ENCODE measurements around the gene ZNF580. TPM values are rescaled to one million over a fixed set of nuclear protein-coding genes. Genes with fewer than 3 reads are reported as not detected.

ZNF580 gene
- total and polyA plus RNA-seq, 3 donors from 2014 or later: 21.7 to 38.0 (median 37.6) TPM

- peak overlapping the region; percentile 53 to 94 for H3K27ac ChIP-seq
- H3K9me3 ChIP-seq: no peaks in the 10 kb centered on the region
- WGBS, 2 donors: 0% methylated on average over 14 to 16 of the region's 43 CpGs
- DNase-seq: peak; percentile 97
- no peaks in the 10 kb centered on the region for H3K36me3 ChIP-seq (ENCODE audit: low read depth, missing control alignments)
- TF ChIP-seq CTCF (IDR thresholded peaks at IDR 0.05): peak in 1 of 3 experiments; percentile 14
- no peak for TF ChIP-seq POLR2A (IDR thresholded peaks at IDR 0.05)
- no peaks in the 10 kb centered on the region for H3K27me3 ChIP-seq
- H3K4me1 ChIP-seq: peaks cover 16% of the 10 kb centered on the region
- peak overlapping the region; percentile 91 for H3K4me3 ChIP-seq
- intact Hi-C loops (cut with DNase I; ENCODE audit: low total_unique reads): loop anchor here (10.0 kb wide), 1 partner anchor 90 kb away; no protein-coding TSS in a partner anchor
Measured at GRCh38 chr19:55605207-55605636, 35.6 kb upstream of the ZNF580 start.

DNA sequence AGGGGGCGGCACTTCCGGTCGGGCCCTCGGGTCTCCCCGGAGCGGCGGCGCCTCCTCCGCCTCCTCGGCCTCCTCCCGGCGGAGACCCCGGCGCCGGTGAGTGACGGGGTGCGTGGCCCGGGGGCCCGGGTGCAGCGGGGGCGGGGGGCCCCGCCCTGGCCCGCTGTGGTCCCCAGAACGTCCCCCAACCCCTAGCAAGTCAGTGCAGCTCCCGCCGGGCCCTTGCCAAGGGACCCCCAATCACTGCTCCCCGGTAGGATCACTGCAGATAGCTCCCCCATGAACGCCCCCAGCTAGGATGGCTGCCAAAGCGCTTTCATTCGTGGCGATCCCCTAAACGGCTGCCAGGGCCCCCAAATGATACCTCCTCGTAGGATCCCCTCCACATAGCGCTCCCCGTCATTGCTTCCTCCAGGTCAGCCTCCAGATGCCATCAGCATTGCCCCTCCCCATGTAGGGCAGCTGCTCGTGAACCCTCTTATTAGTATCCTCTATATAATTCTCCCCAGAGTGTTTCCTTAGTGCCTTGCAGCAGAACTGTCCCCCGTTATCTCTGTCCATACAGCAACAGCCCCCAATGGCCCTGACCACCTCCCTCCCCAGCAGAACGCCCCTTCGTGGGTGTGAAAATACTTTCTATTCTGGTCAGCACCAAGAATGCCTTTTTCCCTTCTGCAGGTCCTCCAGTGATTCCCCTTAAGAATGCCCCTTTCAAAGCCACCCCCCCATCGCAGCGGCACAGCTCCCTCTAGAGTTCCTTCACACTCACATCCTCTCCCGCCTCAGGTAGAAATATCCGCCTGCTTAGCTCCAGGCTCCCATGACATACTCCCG lies 34.9 kb upstream of the ZNF580 start, which contains the start of gene ZNF865:
ZNF865 (plus strand) TSS at position 11 of the 834 bp plus-strand sequence. CDS start 7,972 bp downstream, outside the sequence.
- intact Hi-C loops (cut with DNase I; ENCODE audit: low total_unique reads): loop anchor here (10.0 kb wide), 1 partner anchor 91 kb away; no protein-coding TSS in a partner anchor
- H3K27me3 ChIP-seq: no peaks in the 10 kb centered on the region
- H3K4me1 ChIP-seq: peaks cover 13% of the 10 kb centered on the region
- H3K9me3 ChIP-seq: no peaks in the 10 kb centered on the region
- WGBS, 2 donors: 1 to 3% methylated on average over 19 to 20 of the region's 44 CpGs
- peak within 1 kb of the TSS; percentile 91 for H3K4me3 ChIP-seq
- no peak for TF ChIP-seq POLR2A (IDR thresholded peaks at IDR 0.05)
- peak; percentile 29 to 66 (median 49) for TF ChIP-seq CTCF (IDR thresholded peaks at IDR 0.05)
- DNase-seq: peak; percentile 81
- no peaks in the 10 kb centered on the region for H3K36me3 ChIP-seq (ENCODE audit: low read depth, missing control alignments)
- peak within 1 kb of the TSS; percentile 53 to 94 for H3K27ac ChIP-seq

DNA sequence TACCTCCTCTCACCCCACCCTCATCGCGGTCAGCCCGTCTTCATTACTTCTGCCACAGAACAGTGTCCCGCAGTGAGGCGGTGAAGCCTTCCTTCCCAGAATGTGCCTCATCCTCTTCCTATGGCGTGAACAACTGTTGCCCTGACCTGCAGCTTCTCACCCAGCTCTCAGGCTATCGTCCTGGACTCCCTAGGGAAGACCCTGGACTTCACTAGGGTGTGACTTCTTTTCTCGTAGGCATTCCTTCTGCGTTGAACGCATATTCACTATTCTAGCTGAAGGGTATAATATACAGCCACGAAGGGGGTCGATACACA lies 34.4 kb upstream of the ZNF580 start:
- intact Hi-C loops (cut with DNase I; ENCODE audit: low total_unique reads): loop anchor here (10.0 kb wide), 1 partner anchor 92 kb away; no protein-coding TSS in a partner anchor
- WGBS, 2 donors: 15 to 18% methylated on average over 12 of the region's 12 CpGs
- Histone ChIP-seq H3K27me3 (no peaks in the 10 kb centered on the region), H3K4me3 (peak overlapping the region; percentile 91), H3K36me3 (ENCODE audit: low read depth, missing control alignments) (no peaks in the 10 kb centered on the region), H3K9me3 (no peaks in the 10 kb centered on the region), H3K27ac (peak overlapping the region; percentile 53 to 94), H3K4me1 (peaks cover 14% of the 10 kb centered on the region)
- no peak for TF ChIP-seq POLR2A (IDR thresholded peaks at IDR 0.05)
- TF ChIP-seq CTCF (IDR thresholded peaks at IDR 0.05): no peak
- DNase-seq: no peak

DNA sequence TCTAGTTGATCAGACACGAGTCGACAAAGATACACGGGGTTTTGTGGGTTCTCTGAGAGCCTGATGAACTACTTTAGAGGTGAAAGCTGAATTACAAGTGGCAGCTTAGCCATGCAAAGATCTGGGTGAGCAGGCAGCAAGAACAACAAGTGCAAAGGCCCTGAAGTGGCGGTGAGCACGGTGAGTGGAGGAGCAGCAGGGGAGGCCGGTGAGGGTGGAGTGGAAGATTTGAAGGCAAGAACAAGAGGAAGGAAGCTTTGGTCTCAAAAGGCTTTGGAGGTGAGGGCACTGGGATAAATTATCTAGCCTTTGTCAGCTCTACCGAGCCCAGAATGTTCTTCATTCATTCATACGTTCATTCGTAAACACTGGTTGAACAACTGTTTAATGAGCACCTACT lies 34.0 kb upstream of the ZNF580 start:
- Histone ChIP-seq H3K27me3 (no peaks in the 10 kb centered on the region), H3K4me3 (no peak overlapping the region), H3K27ac (peak overlapping the region in 1 of 2 donors; percentile 53), H3K9me3 (no peaks in the 10 kb centered on the region), H3K4me1 (peaks cover 18% of the 10 kb centered on the region), H3K36me3 (ENCODE audit: low read depth, missing control alignments) (no peaks in the 10 kb centered on the region)
- TF ChIP-seq CTCF (IDR thresholded peaks at IDR 0.05) (no peak), POLR2A (IDR thresholded peaks at IDR 0.05) (no peak)
- no peak for DNase-seq
- 50 to 68% methylated on average over 9 of the region's 9 CpGs for WGBS, 2 donors
- intact Hi-C loops (cut with DNase I; ENCODE audit: low total_unique reads): loop anchor here (10.0 kb wide), 1 partner anchor 92 kb away; no protein-coding TSS in a partner anchor
